22Rv1 (cell line): ENCODE measurements around the gene NPDC1.

Source experiments
- CTCF ChIP-seq: fragments of 450-650 bp; IDR thresholded peaks from 2 replicates; pipeline ENCODE4 v1.5.1; 2017; ENCODE audit warnings: mild to moderate bottlenecking
- ZFX ChIP-seq: fragments of 450-650 bp; IDR thresholded peaks from 2 replicates; pipeline ENCODE4 v1.6.1; 2017; ENCODE audit warnings: antibody characterized with exemption, borderline replicate concordance

GRCh38 chr9:137021568-137021978 lies 24.4 kb downstream of the NPDC1 start:
- TF ChIP-seq CTCF = no peak
- no peak for TF ChIP-seq ZFX
